Cardiac septum (tissue), 1 donor: ENCODE measurements around the gene FCRL5. TPM values are rescaled to one million over a fixed set of nuclear protein-coding genes. Genes with fewer than 3 reads are reported as not detected.
"Not testable (repeated sequence)": the region's sequence is repeated elsewhere in the genome, so short reads cannot be mapped to it uniquely, and the experiment has no call there.

Experiments used
- DNase-seq: peaks from one replicate; pipeline ENCODE4 v3.0.0-alpha.2; 2020; ENCODE audit warnings: low spot score
- intact Hi-C: fragments of 100-400 bp; cut with DNase I; formaldehyde crosslinking; loops from one replicate; pipeline ENCODE4 v1.14.0; 2022
- total RNA-seq: library from RNA; stranded (reverse); fragmentation: NEBNext Ultra II Directional; extraction: Animal tissue kit (Norgen Biotek cat#: 25700); gene quantifications from one replicate; pipeline ENCODE4 v1.2.1, GENCODE V29; 2021
- donor health status: DM: no; HTN: no; CAD: no.

Gene FCRL5
- total RNA-seq, 1 donor from 2014 or later, result 0.30 TPM

DNA sequence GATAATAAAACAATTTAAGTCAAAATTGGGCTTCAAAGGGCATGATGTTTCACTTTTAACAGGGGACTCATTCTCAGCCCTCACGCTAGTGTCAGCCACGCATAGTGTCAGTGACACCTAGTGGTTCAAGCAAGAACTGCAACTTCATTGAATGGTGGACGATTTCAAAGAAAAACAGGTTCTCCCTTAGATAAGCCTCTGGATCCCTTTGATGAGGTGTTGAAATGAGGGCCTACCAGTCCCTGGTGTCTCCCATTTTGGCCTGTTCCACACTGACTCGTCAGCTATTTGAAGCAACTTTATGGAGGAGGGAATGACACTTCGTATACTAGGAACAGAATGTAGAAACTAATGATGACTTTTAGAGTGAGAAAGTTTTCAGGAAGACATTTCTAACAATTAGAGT is 56.2 kb downstream of the FCRL5 start:
- intact Hi-C loops, result no loop called here
- DNase-seq, result no peak

DNA sequence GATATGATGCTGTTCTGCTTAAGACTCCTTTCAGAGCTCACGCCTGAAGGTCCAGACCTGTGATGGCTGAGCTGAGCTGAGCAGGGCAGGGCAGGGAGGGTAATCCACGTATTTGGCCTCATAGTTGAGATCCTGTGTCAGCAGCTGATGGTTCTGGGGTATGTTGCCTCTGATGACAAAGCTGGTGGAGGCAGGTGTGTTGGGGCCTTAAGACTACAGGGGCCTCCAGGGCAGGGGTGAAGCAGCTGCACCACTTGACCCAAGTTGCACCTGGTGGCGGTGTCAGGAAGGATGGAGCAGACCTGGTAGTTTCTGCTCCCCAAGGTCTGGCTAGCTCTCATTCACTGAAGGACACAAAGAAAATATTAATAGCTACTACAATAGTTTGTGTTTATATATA is 57.0 kb downstream of the FCRL5 start:
- intact Hi-C loops, result loop anchor here (2.0 kb wide), 1 partner anchor 300 kb away; no protein-coding TSS in a partner anchor
- DNase-seq, result no peak

DNA sequence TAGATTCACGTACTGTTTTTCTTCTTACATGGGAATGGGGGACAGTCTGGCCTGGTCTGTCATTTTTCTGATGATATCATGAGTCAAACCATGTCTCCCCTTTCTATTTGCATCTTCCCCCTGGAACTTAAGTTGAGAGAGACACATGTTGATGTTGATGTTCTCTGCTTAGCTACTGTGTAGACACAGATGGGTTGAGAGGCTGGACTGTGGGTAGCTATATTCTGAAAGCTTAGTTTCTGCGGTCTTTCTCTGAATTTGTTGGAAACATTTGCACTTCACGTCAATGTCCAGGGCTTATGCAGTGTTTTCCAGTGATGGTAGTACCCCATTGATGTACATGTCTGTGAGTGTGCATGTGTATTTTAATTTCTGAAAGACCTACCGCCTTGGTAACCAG is 58.2 kb downstream of the FCRL5 start:
- intact Hi-C loops, result loop anchor here (2.0 kb wide), 1 partner anchor 299 kb away; no protein-coding TSS in a partner anchor
- no peak for DNase-seq

DNA sequence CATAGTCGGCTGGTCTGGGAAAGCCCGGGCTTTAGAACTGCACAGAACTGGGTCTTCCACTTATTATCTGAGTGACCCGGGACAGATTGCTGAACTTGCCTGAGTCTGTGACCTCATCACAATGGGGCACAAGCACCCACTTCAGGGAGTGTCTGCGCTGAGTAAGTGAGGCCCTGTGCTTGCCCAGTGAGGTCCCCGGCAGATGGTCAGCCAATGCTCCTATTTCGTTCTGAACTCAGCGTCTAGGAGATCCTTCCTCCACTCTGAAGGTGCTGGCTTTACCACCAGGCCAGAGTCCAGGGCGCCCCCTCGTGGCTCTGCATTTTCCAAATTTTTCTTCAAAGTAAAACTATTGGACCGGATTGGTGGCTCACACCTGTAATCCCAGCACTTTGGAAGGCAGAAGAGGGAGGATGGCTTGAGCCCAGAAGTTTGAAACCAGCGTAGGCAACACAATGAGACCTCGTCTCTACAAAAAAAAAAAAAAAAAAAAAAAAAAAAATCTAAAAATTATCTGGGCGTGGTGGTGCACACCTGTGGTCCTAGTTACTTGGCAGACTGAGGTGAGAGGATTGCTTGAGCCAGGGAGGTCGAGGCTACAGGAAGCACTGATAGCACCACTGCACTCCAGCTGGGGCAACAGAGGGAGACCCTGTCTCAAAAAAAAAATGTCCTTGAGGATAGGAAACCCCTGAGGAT is 61.7 kb downstream of the FCRL5 start:
- no peak for DNase-seq
- intact Hi-C loops, result no loop called here

DNA sequence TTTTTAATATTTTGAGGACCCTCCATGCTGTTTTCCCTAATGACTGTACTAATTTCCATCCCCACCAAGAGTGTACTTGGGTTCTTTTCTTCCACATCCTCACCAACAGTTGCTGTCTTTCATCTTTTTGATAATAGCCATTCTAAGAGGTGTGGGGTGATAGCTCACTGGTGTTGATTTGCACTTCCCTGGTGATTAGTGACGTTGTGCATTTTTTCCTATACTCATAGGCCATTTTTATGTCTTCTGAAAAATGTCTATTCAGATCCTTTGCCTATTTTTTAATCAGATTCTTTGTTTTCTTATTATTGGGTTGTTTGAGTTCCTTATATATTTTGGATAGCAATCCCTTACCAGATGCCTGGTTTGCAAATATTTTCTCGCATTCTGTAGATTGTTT is 64.2 kb downstream of the FCRL5 start:
- no peak for DNase-seq
- intact Hi-C loops, result loop anchor here (2.0 to 5.0 kb wide), 2 partner anchors 111 to 291 kb away; no protein-coding TSS in a partner anchor

- no peak for DNase-seq
- intact Hi-C loops, result loop anchor here (5.0 kb wide), 1 partner anchor 110 kb away; no protein-coding TSS in a partner anchor
Observed at GRCh38 chr1:157487504-157487903, 64.8 kb downstream of the FCRL5 start.

GRCh38 chr1:157487096-157487495 is 65.2 kb downstream of the FCRL5 start:
- intact Hi-C loops, result loop anchor here (5.0 kb wide), 1 partner anchor 110 kb away; no protein-coding TSS in a partner anchor
- DNase-seq, result no peak

GRCh38 chr1:157486400-157486799 is 65.9 kb downstream of the FCRL5 start:
- intact Hi-C loops, result loop anchor here (5.0 kb wide), 1 partner anchor 109 kb away; no protein-coding TSS in a partner anchor
- not testable (repeated sequence) for DNase-seq

GRCh38 chr1:157485793-157486192 is 66.5 kb downstream of the FCRL5 start:
- intact Hi-C loops, result loop anchor here (5.0 kb wide), 1 partner anchor 108 kb away; no protein-coding TSS in a partner anchor
- no peak for DNase-seq

GRCh38 chr1:157484573-157484972 is 67.7 kb downstream of the FCRL5 start:
- intact Hi-C loops, result no loop called here
- no peak for DNase-seq

- intact Hi-C loops, result no loop called here
- no peak for DNase-seq
Observed at GRCh38 chr1:157483635-157484034, 68.7 kb downstream of the FCRL5 start.

GRCh38 chr1:157482717-157483116 is 69.6 kb downstream of the FCRL5 start:
- intact Hi-C loops, result no loop called here
- no peak for DNase-seq

DNA sequence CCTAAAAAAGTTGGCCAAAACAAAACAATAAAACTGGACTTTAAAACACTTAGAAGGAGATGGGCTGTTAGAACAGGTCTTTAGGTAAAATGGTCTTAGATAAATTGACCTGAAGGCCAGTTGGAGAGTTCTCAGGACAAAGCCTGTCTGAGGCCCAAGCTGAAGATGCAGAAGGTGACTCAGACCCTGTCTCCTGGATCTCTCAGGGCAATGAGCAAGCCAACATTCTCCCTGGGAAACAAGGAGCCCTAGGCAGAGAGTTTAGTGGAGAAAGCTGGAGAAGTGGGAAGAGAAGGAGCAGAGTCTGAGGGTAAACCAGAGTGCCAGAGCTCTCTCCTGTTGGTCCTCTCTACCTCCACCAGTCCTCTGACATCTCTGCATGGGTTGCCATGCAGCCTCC is 70.1 kb downstream of the FCRL5 start:
- no peak for DNase-seq
- intact Hi-C loops, result no loop called here

- intact Hi-C loops, result no loop called here
- DNase-seq, result no peak
Observed at GRCh38 chr1:157478030-157478429, 74.3 kb downstream of the FCRL5 start.

DNA sequence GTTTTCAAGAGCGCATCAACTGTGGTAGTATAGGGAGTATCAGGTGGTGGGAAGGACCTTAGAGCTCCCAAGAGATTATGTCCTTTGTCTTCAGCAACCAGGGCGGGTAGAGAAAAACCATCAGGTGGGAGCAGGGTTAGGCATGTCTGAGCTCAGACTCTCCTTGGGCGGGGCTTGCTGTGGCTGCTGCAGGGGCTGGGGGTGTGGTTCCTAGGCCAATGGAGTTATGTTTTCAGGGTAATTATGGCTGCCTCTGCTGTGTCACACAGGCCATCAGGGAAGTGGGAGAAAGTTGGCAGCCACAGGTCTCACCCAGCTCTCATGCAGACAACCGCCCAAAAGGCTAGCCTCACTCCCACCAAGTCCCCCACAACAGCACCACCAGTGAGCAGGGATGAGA is 74.9 kb downstream of the FCRL5 start:
- intact Hi-C loops, result no loop called here
- DNase-seq, result no peak

- intact Hi-C loops, result no loop called here
- no peak for DNase-seq
Observed at GRCh38 chr1:157472959-157473358, 79.4 kb downstream of the FCRL5 start.

DNA sequence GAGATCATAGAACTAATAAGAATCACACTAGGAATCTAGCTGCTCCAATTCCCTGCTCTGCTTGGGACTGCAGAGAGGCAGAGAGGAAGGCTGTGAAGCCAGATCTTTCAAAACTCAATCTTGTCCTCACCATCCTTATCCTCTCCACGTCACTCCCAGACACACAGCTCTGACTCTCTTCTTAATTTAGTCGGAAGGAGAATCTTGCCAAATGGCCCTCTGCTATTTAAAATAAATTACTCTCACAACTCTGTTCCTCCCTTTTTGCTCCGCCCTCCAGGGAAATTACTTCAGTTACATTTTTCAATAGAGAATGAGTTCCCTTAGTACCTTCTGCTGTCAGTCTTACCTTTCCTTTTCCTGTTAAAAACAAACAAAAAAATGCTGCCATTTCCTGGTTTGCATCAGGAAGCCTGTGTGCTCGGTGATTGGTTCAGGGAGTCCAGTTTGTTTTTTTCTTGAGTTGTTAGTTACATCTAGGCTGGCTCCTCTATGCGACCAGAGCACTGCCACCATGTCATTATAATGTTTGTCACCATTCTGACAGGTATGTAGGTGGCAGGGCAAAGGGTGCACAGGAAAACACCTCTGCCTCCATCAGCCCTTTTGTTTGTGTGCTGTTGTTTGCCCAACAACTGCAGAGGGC is 80.1 kb downstream of the FCRL5 start:
- intact Hi-C loops, result no loop called here
- no peak for DNase-seq

- intact Hi-C loops, result no loop called here
- DNase-seq, result no peak
Observed at GRCh38 chr1:157471531-157471930, 80.8 kb downstream of the FCRL5 start.

- intact Hi-C loops, result no loop called here
- no peak for DNase-seq
Observed at GRCh38 chr1:157469752-157470675, 82.3 kb downstream of the FCRL5 start.

GRCh38 chr1:157469300-157469699 is 83.0 kb downstream of the FCRL5 start:
- intact Hi-C loops, result no loop called here
- no peak for DNase-seq
